K562 (cell line): ENCODE measurements around the gene RBM44. TPM values are rescaled to one million over a fixed set of nuclear protein-coding genes. Genes with fewer than 3 reads are reported as not detected.
A peak's percentile ranks its signal among the peaks of the same experiment; 100 is the strongest.

Experiments used
- ATAC-seq: fragments of 200-7000 bp; cut with Tn5 transposase; 3 replicates; pipeline ENCODE4 v1.9.1; 2020; ENCODE audit warnings: moderate library complexity
- BruUV-seq: library from RNA; stranded (reverse); fragments of 400-500 nt; replicated peaks from 2 replicates; lab custom pipeline; 2021; lab: Mats Ljungman, UMichigan
- CTCF ChIA-PET: fragments of 300-600 bp; formaldehyde crosslinking; extraction: SDS; loops from one replicate; lab custom pipeline; 2021; ENCODE audit warnings: low intra/inter-chr PET ratio; lab: Yijun Ruan, JAX
- POLR2A ChIA-PET: fragments of 300-600, 350-650 bp; sonication (Branson Sonifier 250); formaldehyde crosslinking; extraction: SDS; loops from one replicate; lab custom pipeline; 2021; ENCODE audit warnings: antibody characterized with exemption, inconsistent platforms; lab: Yijun Ruan, JAX
- DNase-seq, 4 experiments: peaks; one replicate each; pipeline versions ENCODE4 v3.0.0 to v3.0.0-alpha.2; 2011 to 2018; ENCODE audit warnings: low spot score in 3 of 4, mixed read lengths in 3 of 4; ENCODE audit errors: extremely low read depth in 1 of 4
- FAIRE-seq: peaks from 2 replicates; lab custom pipeline; 2011; peaks lifted over from hg19 to GRCh38; lab: Jason Lieb, UNC
- H2AFZ ChIP-seq: 2 replicates; pipeline ENCODE4 v1.6.0; 2011; ENCODE audit warnings: low read depth, low read length, control low read depth, inconsistent platforms
- H3K27ac ChIP-seq: fragments of 200-600 bp; 3 replicates; pipeline ENCODE4 v1.8.0; 2011; ENCODE audit warnings: low read depth, mild to moderate bottlenecking, control low read depth, inconsistent platforms, low read length, moderate library complexity, mixed read lengths; ENCODE audit errors: extremely low read depth
- H3K27me3 ChIP-seq, 2 experiments: fragments of 300-600 bp in 1 of 2; 2 replicates in 1 of 2; 3 replicates in 1 of 2; pipeline versions ENCODE4 v1.6.0 to v1.8.0; 2011; ENCODE audit warnings: inconsistent platforms in 2 of 2, low read length in 2 of 2, mild to moderate bottlenecking in 1 of 2, mixed read lengths in 1 of 2, moderate library complexity in 1 of 2; ENCODE audit not compliant: control insufficient read depth in 2 of 2, insufficient read depth in 2 of 2
- H3K36me3 ChIP-seq: fragments of 300-600 bp; 3 replicates; pipeline ENCODE4 v1.8.0; 2011; ENCODE audit warnings: mild to moderate bottlenecking, low read length, inconsistent platforms; ENCODE audit not compliant: control insufficient read depth, insufficient read depth
- H3K4me1 ChIP-seq, 2 experiments: fragments of 200-600 bp in 1 of 2; replicated peaks in 1 of 2; 2 replicates in 1 of 2; 3 replicates in 1 of 2; pipeline versions ENCODE4 v1.5.1 to v1.8.0; 2011; ENCODE audit warnings: inconsistent platforms in 2 of 2, low read length in 2 of 2, mild to moderate bottlenecking in 1 of 2, mixed read lengths in 1 of 2, moderate library complexity in 1 of 2; ENCODE audit not compliant: control insufficient read depth in 2 of 2, insufficient read depth in 2 of 2
- H3K4me2 ChIP-seq: 2 replicates; pipeline ENCODE4 v1.6.1; 2011; ENCODE audit warnings: low read length, control low read depth, inconsistent platforms, mixed read lengths; ENCODE audit not compliant: insufficient read depth
- H3K4me3 ChIP-seq: fragments of 200-600 bp; sonication (generic), shearing (Covaris generic); 2 replicates; pipeline ENCODE4 v1.5.1; 2016; ENCODE audit warnings: control low read depth, inconsistent platforms
- H3K79me2 ChIP-seq: fragments of 200-600 bp; 3 replicates; pipeline ENCODE4 v1.8.0; 2011; ENCODE audit warnings: low read length, inconsistent platforms; ENCODE audit not compliant: control insufficient read depth, insufficient read depth
- H3K9ac ChIP-seq, 2 experiments: 2 replicates each; pipeline versions ENCODE4 v1.6.0 to v1.6.1; 2011; ENCODE audit warnings: low read depth in 2 of 2, low read length in 2 of 2, control low read depth in 1 of 2, inconsistent platforms in 1 of 2, mild to moderate bottlenecking in 1 of 2, mixed read lengths in 1 of 2; ENCODE audit not compliant: insufficient read depth in 1 of 2
- H3K9me1 ChIP-seq: one replicate; pipeline ENCODE4 v1.6.0; 2011; ENCODE audit warnings: inconsistent platforms, mild to moderate bottlenecking, low read length, moderate library complexity; ENCODE audit not compliant: control insufficient read depth, insufficient read depth
- H3K9me3 ChIP-seq: replicated peaks from 2 replicates; pipeline ENCODE4 v1.5.1; 2011; ENCODE audit warnings: low read depth, low read length, inconsistent platforms; ENCODE audit not compliant: control insufficient read depth, insufficient read depth
- H4K20me1 ChIP-seq: replicated peaks from 2 replicates; pipeline ENCODE4 v1.6.1; 2011; ENCODE audit warnings: low read length, inconsistent platforms, mixed read lengths; ENCODE audit not compliant: control insufficient read depth, insufficient read depth
- BCL6 ChIP-seq: fragments of 250-450 bp; sonication (Bioruptor Pico); IDR thresholded peaks from 2 replicates; pipeline ENCODE4 v1.4.0; 2020
- CTBP1 ChIP-seq: fragments of 450-650 bp; IDR thresholded peaks from 2 replicates; pipeline ENCODE4 v1.6.1; 2016; ENCODE audit warnings: borderline replicate concordance
- DLX4 ChIP-seq: fragments of 250-450 bp; sonication (Bioruptor Pico); IDR thresholded peaks from 2 replicates; pipeline ENCODE4 v1.6.1; 2021; ENCODE audit warnings: mild to moderate bottlenecking
- ETV1 ChIP-seq: fragments of 450-650 bp; conservative IDR thresholded peaks from 2 replicates; pipeline ENCODE4 v1.6.1; 2016; ENCODE audit warnings: missing genetic modification characterization, control low read depth, low read depth, missing compliant biosample characterization
- FOXJ2 ChIP-seq: fragments of 200-800 bp; sonication (Bioruptor generic); IDR thresholded peaks from 2 replicates; pipeline ENCODE4 v1.6.1; 2016; ENCODE audit warnings: missing genetic modification characterization, missing compliant biosample characterization
- GATAD2B ChIP-seq: fragments of 450-650 bp; IDR thresholded peaks from 2 replicates; pipeline ENCODE4 v1.6.1; 2017; ENCODE audit warnings: mild to moderate bottlenecking, borderline replicate concordance
- MIER1 ChIP-seq: fragments of 450-650 bp; IDR thresholded peaks from 2 replicates; pipeline ENCODE4 v1.6.1; 2016; ENCODE audit warnings: antibody characterized with exemption, mild to moderate bottlenecking, low read depth
- MTF1 ChIP-seq: fragments of 250-450 bp; sonication (Bioruptor Pico); IDR thresholded peaks from 2 replicates; pipeline ENCODE4 v1.9.0; 2021; ENCODE audit warnings: moderate library complexity, mild to moderate bottlenecking, inconsistent platforms, borderline replicate concordance
- PCBP1 ChIP-seq: fragments of 200-400 bp; formaldehyde crosslinking; IDR thresholded peaks from 2 replicates; pipeline ENCODE4 v1.6.1; 2018; ENCODE audit warnings: mild to moderate bottlenecking, low read depth, low read length; ENCODE audit not compliant: poor library complexity, severe bottlenecking
- SETDB1 ChIP-seq: IDR thresholded peaks from one replicate; pipeline ENCODE4 v1.6.1; 2012; ENCODE audit warnings: low read length, control low read depth, inconsistent platforms
- SMC3 ChIP-seq: conservative IDR thresholded peaks from 2 replicates; pipeline ENCODE4 v1.6.1; 2011; ENCODE audit warnings: low read depth, low read length, improper control_type of control experiment; ENCODE audit not compliant: insufficient read depth
- TCF15 ChIP-seq: fragments of 250-450 bp; sonication (Bioruptor Pico); IDR thresholded peaks from 2 replicates; pipeline ENCODE4 v1.8.0; 2022; ENCODE audit warnings: moderate library complexity, mild to moderate bottlenecking, inconsistent platforms
- ZNF277 ChIP-seq: fragments of 250-450 bp; sonication (Bioruptor Pico); IDR thresholded peaks from 2 replicates; pipeline ENCODE4 v1.8.0; 2022; ENCODE audit warnings: inconsistent platforms, mild to moderate bottlenecking, moderate library complexity, borderline replicate concordance
- WGBS: fragments of 100-300 bp; shearing (Covaris generic); methylation state at CpG from one replicate; pipeline ENCODE4 v1.1.6; 2016; ENCODE audit warnings: low coverage, mixed read lengths; ENCODE audit not compliant: insufficient coverage; ENCODE audit errors: missing lambda C conversion rate; 5-methylcytosine and 5-hydroxymethylcytosine counted together
- in situ Hi-C: fragments of 300-500 bp; cut with MboI; formaldehyde crosslinking; loops from 4 replicates; pipeline ENCODE4 v1.15.0; 2018; ENCODE audit warnings: inconsistent platforms, mixed read lengths
- intact Hi-C: fragments of 100-400 bp; cut with micrococcal nuclease; formaldehyde crosslinking; loops from 2 replicates; pipeline ENCODE4 v1.14.2; 2022
- polyA plus RNA-seq, 8 experiments: library from polyadenylated mRNA; depleted of rRNA in 4 of 8; stranded (reverse) in 5 of 8; unstranded in 3 of 8; fragments of >200 nt; fragmentation: Nextera tagmentation in 2 of 8; fragmentation: Illumina TruSeq in 1 of 8; extraction: Ambion mirVana in 2 of 8; extraction: Trizol in 1 of 8; gene quantifications; 2 replicates each; pipeline versions ENCODE4 v1.2.1 to v1.2.3, GENCODE V29; 2011 to 2014; ENCODE audit warnings: inconsistent platforms in 1 of 8, missing spikeins in 1 of 8
- total RNA-seq, 7 experiments: library from RNA; depleted of rRNA in 6 of 7; stranded (reverse); fragments of >200 nt in 6 of 7; fragmentation: Illumina TruSeq in 2 of 7; extraction: Trizol in 2 of 7; gene quantifications; 2 replicates each; pipeline versions ENCODE4 v1.2.1 to v1.2.3, GENCODE V29; 2011 to 2021; ENCODE audit warnings: low replicate concordance in 1 of 7

Gene RBM44
- total and polyA plus RNA-seq, 9 of the 15 experiments (the other 6 are each of a cell fraction or from before 2014, with no cell fraction given): 0.04 to 0.25 (median 0.13) TPM

GRCh38 chr2:237858294-237859081, 59.9 kb downstream of the RBM44 start (continued):
- TF ChIP-seq FOXJ2 (tag): no peak
- TF ChIP-seq CTBP1: peak; percentile 18; the same call in 1 of the 2 replicates
- peak; percentile 72 for TF ChIP-seq SMC3
- TF ChIP-seq ZNF277 (CRISPR knock-in tag): no peak

- 23% methylated on average over 9 of the region's 15 CpGs for WGBS
- ChIA-PET POLR2A (no interaction called here), CTCF (interaction anchor here (0.7 to 1.8 kb wide), 3 partner anchors 249 to 404 kb away, joined by 3 to 5 read pairs (median 3); no protein-coding TSS in a partner anchor)
- no peak overlapping the region for H3K27ac ChIP-seq
- no peak for ATAC-seq
- H3K27me3 ChIP-seq: peaks cover 10 to 49% of the 10 kb centered on the region in 2 experiments; a peak in 4 of 5 replicates
- no peak overlapping the region for H3K4me3 ChIP-seq
- no peaks in the 10 kb centered on the region for H4K20me1 ChIP-seq
- no TSS peak for BruUV-seq
- no peak overlapping the region for H3K4me2 ChIP-seq
- DNase-seq: no peak
- TF ChIP-seq SETDB1: no peak
- TF ChIP-seq MIER1: no peak
- TF ChIP-seq MTF1 (CRISPR knock-in tag): no peak
- no peak for TF ChIP-seq PCBP1
- no peak for TF ChIP-seq GATAD2B
- no peak for TF ChIP-seq BCL6
- TF ChIP-seq ETV1 (tag): no peak
- no peak for TF ChIP-seq TCF15 (CRISPR knock-in tag)
- TF ChIP-seq DLX4 (CRISPR knock-in tag): no peak
- TF ChIP-seq, all 486 proteins: peak for 0
- H3K4me1 ChIP-seq: peaks cover 0 to 8% of the 10 kb centered on the region in 2 experiments; a peak in 1 of 5 replicates
- FAIRE-seq: no peak
- H3K79me2 ChIP-seq: no peaks in the 10 kb centered on the region
- no peaks in the 10 kb centered on the region for H3K9me3 ChIP-seq
- H3K36me3 ChIP-seq: no peaks in the 10 kb centered on the region
- in situ Hi-C loops: loop anchor here (10.0 to 25.0 kb wide), 2 partner anchors 246 to 403 kb away; partner anchors contain the start of gene ESPNL
- intact Hi-C loops: loop anchor here (5.0 to 10.0 kb wide), 2 partner anchors 276 to 403 kb away; partner anchors contain the start of gene KLHL30
- H2AFZ ChIP-seq: no peak overlapping the region
- H3K9ac ChIP-seq: no peak overlapping the region
- no peaks in the 10 kb centered on the region for H3K9me1 ChIP-seq
Observed at GRCh38 chr2:237859082-237859433, 60.5 kb downstream of the RBM44 start.
